Thoracic aorta (tissue), 2 donors: ENCODE data around the gene MYO1C. TPM values are rescaled to one million over a fixed set of nuclear protein-coding genes. Genes with fewer than 3 reads are reported as not detected.

Source experiments
- ATAC-seq: fragments of 150-250 bp; one replicate; pipeline ENCODE4 v1.8.0; 2017; ENCODE audit warnings: low read depth; ENCODE audit not compliant: insufficient number of reproducible peaks, low FRiP score
- DNase-seq: peaks from one replicate; pipeline ENCODE4 v3.0.0-alpha.2; 2020; ENCODE audit warnings: low spot score
- H3K27ac ChIP-seq, 2 donors: fragments of 200-600 bp; sonication (generic); 1 replicate in 1 of 2; 2 replicates in 1 of 2; pipeline ENCODE4 v1.5.1; 2016; ENCODE audit warnings: mild to moderate bottlenecking in 2 of 2, moderate library complexity in 2 of 2
- H3K27me3 ChIP-seq: fragments of 200-600 bp; sonication (generic); replicated peaks from 2 replicates; pipeline ENCODE4 v1.6.0; 2016; ENCODE audit warnings: mild to moderate bottlenecking; ENCODE audit not compliant: insufficient read depth
- H3K36me3 ChIP-seq: fragments of 200-600 bp; sonication (generic); one replicate; pipeline ENCODE4 v1.5.1; 2016
- H3K4me1 ChIP-seq, 2 donors: fragments of 200-600 bp; sonication (generic); 1 replicate in 1 of 2; 2 replicates in 1 of 2; pipeline versions ENCODE4 v1.5.1 to v1.6.0; 2016; ENCODE audit warnings: low read depth in 2 of 2, mild to moderate bottlenecking in 1 of 2; ENCODE audit not compliant: control insufficient read depth in 1 of 2
- H3K4me3 ChIP-seq: fragments of 200-600 bp; sonication (generic); 2 replicates; pipeline ENCODE4 v1.5.1; 2016; ENCODE audit warnings: mild to moderate bottlenecking
- H3K9me3 ChIP-seq: fragments of 200-600 bp; sonication (generic); 2 replicates; pipeline ENCODE4 v1.5.1; 2016
- total RNA-seq, 2 donors: library from RNA; depleted of rRNA; stranded (reverse); fragments of >200 nt; gene quantifications; one replicate each; pipeline versions ENCODE4 v1.1.0 to v1.2.3, GENCODE V29; 2016
- TF ChIP-seq, protein P1 (sequence below): fragments of 200-600 bp; sonication (generic); IDR thresholded peaks from one replicate; pipeline ENCODE4 v1.5.1; 2019; ENCODE audit warnings: antibody characterized with exemption

Gene MYO1C
- total RNA-seq, 2 donors from 2014 or later, result 160 to 226 TPM

GRCh38 chr17:1519678-1520077, 27.2 kb upstream of the MYO1C start:
- H3K36me3 ChIP-seq, result peaks cover 16% of the 10 kb centered on the region
- H3K27me3 ChIP-seq, result no peaks in the 10 kb centered on the region
- H3K9me3 ChIP-seq, result no peaks in the 10 kb centered on the region
- TF ChIP-seq, protein P1, sequence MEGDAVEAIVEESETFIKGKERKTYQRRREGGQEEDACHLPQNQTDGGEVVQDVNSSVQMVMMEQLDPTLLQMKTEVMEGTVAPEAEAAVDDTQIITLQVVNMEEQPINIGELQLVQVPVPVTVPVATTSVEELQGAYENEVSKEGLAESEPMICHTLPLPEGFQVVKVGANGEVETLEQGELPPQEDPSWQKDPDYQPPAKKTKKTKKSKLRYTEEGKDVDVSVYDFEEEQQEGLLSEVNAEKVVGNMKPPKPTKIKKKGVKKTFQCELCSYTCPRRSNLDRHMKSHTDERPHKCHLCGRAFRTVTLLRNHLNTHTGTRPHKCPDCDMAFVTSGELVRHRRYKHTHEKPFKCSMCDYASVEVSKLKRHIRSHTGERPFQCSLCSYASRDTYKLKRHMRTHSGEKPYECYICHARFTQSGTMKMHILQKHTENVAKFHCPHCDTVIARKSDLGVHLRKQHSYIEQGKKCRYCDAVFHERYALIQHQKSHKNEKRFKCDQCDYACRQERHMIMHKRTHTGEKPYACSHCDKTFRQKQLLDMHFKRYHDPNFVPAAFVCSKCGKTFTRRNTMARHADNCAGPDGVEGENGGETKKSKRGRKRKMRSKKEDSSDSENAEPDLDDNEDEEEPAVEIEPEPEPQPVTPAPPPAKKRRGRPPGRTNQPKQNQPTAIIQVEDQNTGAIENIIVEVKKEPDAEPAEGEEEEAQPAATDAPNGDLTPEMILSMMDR, result no peak
- DNase-seq, result no peak
- no peak overlapping the region for H3K27ac ChIP-seq
- no peak overlapping the region for H3K4me3 ChIP-seq
- peaks cover 7 to 23% of the 10 kb centered on the region in 2 donors for H3K4me1 ChIP-seq
- ATAC-seq, result no peak

DNA sequence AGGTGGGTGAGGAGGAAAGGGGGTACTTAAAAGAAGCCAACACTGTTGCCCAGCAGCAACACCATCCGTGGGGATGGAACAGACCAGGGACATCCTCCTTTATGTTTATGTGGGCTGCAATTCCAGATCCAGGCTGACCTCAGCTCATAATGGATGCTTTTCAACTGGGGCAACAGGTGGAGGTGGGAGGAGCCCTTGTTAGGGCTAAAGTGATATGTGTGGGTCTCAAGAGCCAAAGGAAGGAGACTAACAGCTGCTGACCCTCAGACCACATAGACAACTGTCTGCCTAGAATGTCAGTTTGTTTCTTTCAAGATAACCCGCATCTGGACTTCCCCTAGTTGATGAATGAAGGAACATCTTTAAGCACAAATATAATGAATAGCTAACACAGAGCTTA, 25.9 kb upstream of the MYO1C start:
- TF ChIP-seq, protein P1, result no peak
- DNase-seq (no peak), ATAC-seq (no peak)
- Histone ChIP-seq H3K36me3 (peaks cover 21% of the 10 kb centered on the region), H3K27ac (no peak overlapping the region), H3K4me3 (no peak overlapping the region), H3K27me3 (no peaks in the 10 kb centered on the region), H3K4me1 (peaks cover 10 to 28% of the 10 kb centered on the region in 2 donors), H3K9me3 (no peaks in the 10 kb centered on the region)

- no peaks in the 10 kb centered on the region for H3K27me3 ChIP-seq
- DNase-seq (peak; percentile 86), ATAC-seq (peak; percentile 75)
- H3K27ac ChIP-seq, result peak within 1 kb of the TSS; percentile 92 to 95
- peaks cover 19% of the 10 kb centered on the region for H3K36me3 ChIP-seq
- TF ChIP-seq, protein P1, result peak; percentile 8
- peaks cover 10 to 41% of the 10 kb centered on the region in 2 donors for H3K4me1 ChIP-seq
- H3K4me3 ChIP-seq, result peak within 1 kb of the TSS; percentile 85
- H3K9me3 ChIP-seq, result no peaks in the 10 kb centered on the region
Observed at GRCh38 chr17:1516388-1517161, 24.1 kb upstream of the MYO1C start, which contains the start of gene INPP5K. INPP5K (minus strand) TSS chr17:1516612; CDS start chr17:1516499, 113 bp downstream.

- no peaks in the 10 kb centered on the region for H3K27me3 ChIP-seq
- DNase-seq (no peak), ATAC-seq (peak; percentile 52)
- H3K4me3 ChIP-seq, result peak overlapping the region; percentile 85
- H3K36me3 ChIP-seq, result peaks cover 19% of the 10 kb centered on the region
- TF ChIP-seq, protein P1, result peak; percentile 60
- peaks cover 18 to 49% of the 10 kb centered on the region in 2 donors for H3K4me1 ChIP-seq
- H3K27ac ChIP-seq, result peak overlapping the region; percentile 92 to 95
- no peaks in the 10 kb centered on the region for H3K9me3 ChIP-seq
Observed at GRCh38 chr17:1515640-1516387, 23.3 kb upstream of the MYO1C start.

DNA sequence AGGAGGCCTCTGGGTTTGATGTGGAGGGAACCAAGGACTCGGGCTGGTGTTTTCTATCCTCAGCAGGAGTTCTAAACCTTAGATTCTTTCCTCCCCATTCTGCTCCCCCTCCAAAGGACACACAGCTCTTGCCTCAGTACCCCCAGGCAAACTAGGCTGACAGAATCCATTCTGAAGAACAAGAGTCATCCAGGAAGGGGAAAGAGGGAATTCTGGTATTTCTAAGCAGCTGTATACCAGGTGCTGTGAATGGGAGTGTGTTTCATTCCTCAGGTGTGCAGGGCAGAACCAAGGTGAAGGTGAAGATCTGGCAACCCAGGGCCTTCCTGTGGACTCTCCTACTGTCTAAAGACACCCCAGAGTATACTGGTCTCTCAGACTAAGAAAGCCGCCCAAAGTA, 19.9 kb upstream of the MYO1C start:
- TF ChIP-seq, protein P1, result no peak
- Histone ChIP-seq H3K27me3 (no peaks in the 10 kb centered on the region), H3K27ac (peak overlapping the region; percentile 72 to 81), H3K36me3 (peaks cover 28% of the 10 kb centered on the region), H3K9me3 (no peaks in the 10 kb centered on the region), H3K4me3 (no peak overlapping the region), H3K4me1 (peaks cover 22 to 48% of the 10 kb centered on the region in 2 donors)
- no peak for DNase-seq
- ATAC-seq, result no peak
